Uterus (tissue), 4 donors: ENCODE results near the gene MESD. TPM values are rescaled to one million over a fixed set of nuclear protein-coding genes. Genes with fewer than 3 reads are reported as not detected.

Experiments used
- DNase-seq, 2 donors: peaks; one replicate each; pipeline ENCODE4 v3.0.0-alpha.2; 2019 to 2020
- H3K27ac ChIP-seq, 2 donors: fragments of 200-600 bp; sonication (generic); 1 replicate in 1 of 2; 2 replicates in 1 of 2; pipeline ENCODE4 v1.5.1; 2016 to 2018
- H3K27me3 ChIP-seq, 2 donors: fragments of 200-600 bp; sonication (generic); one replicate each; pipeline ENCODE4 v1.5.1; 2018 to 2019; ENCODE audit warnings: control low read depth in 1 of 2
- H3K36me3 ChIP-seq, 2 donors: fragments of 200-600 bp; sonication (generic); one replicate each; pipeline ENCODE4 v1.5.1; 2019; ENCODE audit warnings: control low read depth in 1 of 2
- H3K4me1 ChIP-seq, 2 donors: fragments of 200-600 bp; sonication (generic); one replicate each; pipeline ENCODE4 v1.5.1; 2018 to 2019; ENCODE audit warnings: control low read depth in 1 of 2
- H3K4me3 ChIP-seq, 2 donors: fragments of 200-600 bp; sonication (generic); 1 replicate in 1 of 2; 2 replicates in 1 of 2; pipeline ENCODE4 v1.5.1; 2018 to 2019; ENCODE audit warnings: mild to moderate bottlenecking in 1 of 2
- H3K9me3 ChIP-seq, 2 donors: fragments of 200-600 bp; sonication (generic); one replicate each; pipeline ENCODE4 v1.5.1; 2019; ENCODE audit warnings: control low read depth in 1 of 2
- POLR2A ChIP-seq, 2 donors: fragments of 450-650 bp; IDR thresholded peaks; one replicate each; pipeline ENCODE4 v1.6.1; 2016; ENCODE audit warnings: antibody characterized with exemption in 2 of 2, mild to moderate bottlenecking in 1 of 2, moderate library complexity in 1 of 2
- intact Hi-C: fragments of 100-400 bp; cut with DNase I; formaldehyde crosslinking; loops from one replicate; pipeline ENCODE4 v1.15.1; 2023; ENCODE audit warnings: low total_unique reads
- total RNA-seq, 4 donors: library from RNA; depleted of rRNA in 3 of 4; stranded (reverse); fragments of >200 nt in 3 of 4; gene quantifications; one replicate each; pipeline versions ENCODE4 v1.1.0 to v1.2.4, GENCODE V29; 2014 to 2023
- TF ChIP-seq, protein P1 (sequence below), 4 experiments: fragments of 200-600 bp in 2 of 4; fragments of 450-650 bp in 2 of 4; sonication (generic) in 2 of 4; IDR thresholded peaks; one replicate each; pipeline ENCODE4 v1.5.1; 2016 to 2019; ENCODE audit warnings: antibody characterized with exemption in 4 of 4, mild to moderate bottlenecking in 2 of 4, moderate library complexity in 1 of 4
- donor health status: DM: yes; HTN: yes; CAD: no.

The MESD gene
- total RNA-seq, 4 donors from 2014 or later, result 23.6 to 48.7 (median 27.7) TPM

DNA sequence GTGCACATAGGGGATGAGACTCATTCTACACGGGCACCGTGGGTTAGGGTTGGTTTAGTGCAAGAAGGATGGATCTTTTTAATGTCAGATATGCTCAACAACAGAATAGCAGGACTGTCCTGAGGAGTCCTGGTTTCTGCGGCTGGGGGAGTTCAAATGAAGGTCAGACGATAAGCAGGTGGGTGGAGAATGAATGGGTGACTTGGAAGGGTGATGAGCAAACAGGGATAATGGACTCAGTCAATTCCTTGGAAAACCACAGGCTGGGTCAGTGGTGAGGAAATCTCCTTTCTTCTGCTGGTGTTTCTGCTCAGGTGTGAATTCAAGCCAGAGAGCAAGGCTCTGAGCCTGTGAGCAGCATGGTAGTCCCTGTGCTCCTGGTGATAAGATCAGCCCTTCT, 59.9 kb downstream of the MESD start:
- intact Hi-C loops, result no loop called here
- Histone ChIP-seq H3K36me3 (no peaks in the 10 kb centered on the region), H3K27me3 (no peaks in the 10 kb centered on the region), H3K4me3 (no peak overlapping the region), H3K27ac (no peak overlapping the region), H3K4me1 (no peaks in the 10 kb centered on the region), H3K9me3 (no peaks in the 10 kb centered on the region)
- TF ChIP-seq, protein P1, sequence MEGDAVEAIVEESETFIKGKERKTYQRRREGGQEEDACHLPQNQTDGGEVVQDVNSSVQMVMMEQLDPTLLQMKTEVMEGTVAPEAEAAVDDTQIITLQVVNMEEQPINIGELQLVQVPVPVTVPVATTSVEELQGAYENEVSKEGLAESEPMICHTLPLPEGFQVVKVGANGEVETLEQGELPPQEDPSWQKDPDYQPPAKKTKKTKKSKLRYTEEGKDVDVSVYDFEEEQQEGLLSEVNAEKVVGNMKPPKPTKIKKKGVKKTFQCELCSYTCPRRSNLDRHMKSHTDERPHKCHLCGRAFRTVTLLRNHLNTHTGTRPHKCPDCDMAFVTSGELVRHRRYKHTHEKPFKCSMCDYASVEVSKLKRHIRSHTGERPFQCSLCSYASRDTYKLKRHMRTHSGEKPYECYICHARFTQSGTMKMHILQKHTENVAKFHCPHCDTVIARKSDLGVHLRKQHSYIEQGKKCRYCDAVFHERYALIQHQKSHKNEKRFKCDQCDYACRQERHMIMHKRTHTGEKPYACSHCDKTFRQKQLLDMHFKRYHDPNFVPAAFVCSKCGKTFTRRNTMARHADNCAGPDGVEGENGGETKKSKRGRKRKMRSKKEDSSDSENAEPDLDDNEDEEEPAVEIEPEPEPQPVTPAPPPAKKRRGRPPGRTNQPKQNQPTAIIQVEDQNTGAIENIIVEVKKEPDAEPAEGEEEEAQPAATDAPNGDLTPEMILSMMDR (IDR thresholded peaks at IDR 0.05), result no peak
- no peak for TF ChIP-seq POLR2A (IDR thresholded peaks at IDR 0.05)
- DNase-seq, result no peak

DNA sequence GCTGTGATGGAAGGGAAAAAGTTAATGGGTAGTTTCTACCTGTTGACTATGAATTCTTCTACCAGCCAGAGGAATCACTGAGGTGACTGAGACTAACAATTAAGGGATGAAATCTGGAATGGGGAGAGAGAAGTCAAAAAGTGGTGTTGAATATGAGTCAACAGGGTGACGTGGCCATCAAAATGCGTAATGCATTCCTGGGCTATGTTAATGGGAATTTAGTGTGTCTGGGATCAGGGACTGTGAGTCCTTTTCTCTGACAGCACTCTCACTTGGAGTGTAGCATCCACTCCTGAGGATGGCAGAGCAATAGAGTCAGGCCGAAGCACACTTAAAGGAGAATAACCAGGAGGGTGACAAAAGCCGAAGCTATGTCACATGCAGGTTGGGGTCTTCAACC, 60.4 kb downstream of the MESD start:
- no peaks in the 10 kb centered on the region for H3K9me3 ChIP-seq
- no peaks in the 10 kb centered on the region for H3K27me3 ChIP-seq
- H3K27ac ChIP-seq, result no peak overlapping the region
- TF ChIP-seq, protein P1 (IDR thresholded peaks at IDR 0.05), result no peak
- no peak for TF ChIP-seq POLR2A (IDR thresholded peaks at IDR 0.05)
- no peak overlapping the region for H3K4me3 ChIP-seq
- no peaks in the 10 kb centered on the region for H3K36me3 ChIP-seq
- DNase-seq, result no peak
- intact Hi-C loops, result no loop called here
- H3K4me1 ChIP-seq, result no peaks in the 10 kb centered on the region

DNA sequence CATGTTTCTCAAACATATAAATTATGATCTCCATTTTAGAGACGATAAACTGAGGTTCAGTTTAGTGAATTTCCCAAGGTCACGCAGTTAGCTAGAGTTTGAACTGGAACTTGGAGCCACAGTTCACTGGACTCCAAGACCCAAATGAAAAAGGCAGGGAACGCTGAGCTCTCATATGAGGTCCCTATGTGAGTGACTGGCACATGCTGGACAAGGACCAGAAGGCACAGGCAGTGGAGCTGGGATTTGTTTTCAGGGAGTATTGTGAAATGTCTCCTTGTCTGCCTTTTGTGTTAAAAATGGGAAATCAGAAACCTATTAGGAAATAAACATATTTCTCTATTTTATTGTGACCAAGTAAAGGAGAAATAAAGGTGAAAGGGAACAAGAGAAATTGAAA, 63.5 kb downstream of the MESD start:
- Histone ChIP-seq H3K9me3 (no peaks in the 10 kb centered on the region), H3K36me3 (no peaks in the 10 kb centered on the region), H3K27ac (no peak overlapping the region), H3K4me1 (no peaks in the 10 kb centered on the region), H3K4me3 (no peak overlapping the region), H3K27me3 (no peaks in the 10 kb centered on the region)
- intact Hi-C loops, result no loop called here
- DNase-seq, result no peak
- TF ChIP-seq POLR2A (IDR thresholded peaks at IDR 0.05), result no peak
- TF ChIP-seq, protein P1 (IDR thresholded peaks at IDR 0.05), result no peak

DNA sequence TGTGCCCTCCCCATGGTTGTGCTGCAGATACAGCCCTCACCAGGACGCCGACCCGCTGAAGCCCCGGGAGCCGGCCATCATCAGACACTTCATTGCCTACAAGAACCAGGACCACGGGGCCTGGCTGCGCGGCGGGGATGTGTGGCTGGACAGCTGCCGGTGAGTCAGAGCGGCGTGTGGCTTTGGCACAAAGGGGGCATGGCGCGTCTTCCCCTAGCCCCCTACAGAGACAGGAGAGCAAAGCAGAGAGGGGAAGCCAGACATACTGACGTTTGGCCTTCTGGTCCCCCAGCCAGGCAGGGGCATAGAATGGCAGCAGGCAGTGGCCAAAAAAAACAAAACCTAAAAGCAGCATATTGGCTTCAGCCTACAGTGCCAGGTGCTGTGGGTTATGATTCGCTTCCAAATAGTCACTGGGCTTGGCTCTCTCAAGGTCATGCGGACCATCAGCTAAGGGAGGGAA, 64.0 kb downstream of the MESD start:
- Histone ChIP-seq H3K27ac (no peak overlapping the region), H3K36me3 (no peaks in the 10 kb centered on the region), H3K4me1 (no peaks in the 10 kb centered on the region), H3K27me3 (no peaks in the 10 kb centered on the region), H3K4me3 (no peak overlapping the region), H3K9me3 (no peaks in the 10 kb centered on the region)
- DNase-seq, result no peak
- TF ChIP-seq, protein P1 (IDR thresholded peaks at IDR 0.05), result no peak
- TF ChIP-seq POLR2A (IDR thresholded peaks at IDR 0.05), result no peak
- intact Hi-C loops, result no loop called here

DNA sequence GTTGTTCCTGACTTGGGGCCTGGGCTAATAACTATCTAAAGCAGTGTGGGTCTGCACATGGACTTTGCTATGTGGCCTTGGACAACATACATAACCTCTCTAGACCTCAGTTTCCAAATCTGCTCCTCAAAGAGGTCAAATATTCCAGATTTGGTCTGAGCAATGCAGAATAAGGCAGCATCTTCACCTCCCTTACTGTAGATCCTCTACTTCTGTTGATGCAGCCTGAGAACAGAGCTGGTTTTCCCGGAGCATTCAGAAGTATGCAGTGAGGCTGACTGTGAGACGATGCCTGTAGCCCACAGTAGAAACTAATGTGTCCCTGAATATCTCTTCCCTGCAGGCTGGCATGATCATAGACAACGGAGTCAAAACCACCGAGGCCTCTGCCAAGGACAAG, 65.3 kb downstream of the MESD start:
- H3K27me3 ChIP-seq, result no peaks in the 10 kb centered on the region
- no peak overlapping the region for H3K4me3 ChIP-seq
- H3K9me3 ChIP-seq, result no peaks in the 10 kb centered on the region
- H3K27ac ChIP-seq, result no peak overlapping the region
- DNase-seq, result no peak
- intact Hi-C loops, result no loop called here
- H3K36me3 ChIP-seq, result no peaks in the 10 kb centered on the region
- TF ChIP-seq, protein P1 (IDR thresholded peaks at IDR 0.05), result no peak
- no peak for TF ChIP-seq POLR2A (IDR thresholded peaks at IDR 0.05)
- H3K4me1 ChIP-seq, result no peaks in the 10 kb centered on the region
